NCI-H1105 (cell line): ENCODE results near the gene SLC38A7.
"Not testable (repeated sequence)": the region's sequence is repeated elsewhere in the genome, so short reads cannot be mapped to it uniquely, and the experiment has no call there.

Source experiments
- DNase-seq: peaks from one replicate; lab custom pipeline; 2025; lab: John Stamatoyannopoulos, UW

SLC38A7 gene

GRCh38 chr16:58684354-58685083 lies at the start of gene SLC38A7:
Gene SLC38A7, minus strand, starts transcription at chr16:58684770. Its CDS starts 4,644 bp downstream, at chr16:58680126.
- peak; percentile 50 for DNase-seq

DNA sequence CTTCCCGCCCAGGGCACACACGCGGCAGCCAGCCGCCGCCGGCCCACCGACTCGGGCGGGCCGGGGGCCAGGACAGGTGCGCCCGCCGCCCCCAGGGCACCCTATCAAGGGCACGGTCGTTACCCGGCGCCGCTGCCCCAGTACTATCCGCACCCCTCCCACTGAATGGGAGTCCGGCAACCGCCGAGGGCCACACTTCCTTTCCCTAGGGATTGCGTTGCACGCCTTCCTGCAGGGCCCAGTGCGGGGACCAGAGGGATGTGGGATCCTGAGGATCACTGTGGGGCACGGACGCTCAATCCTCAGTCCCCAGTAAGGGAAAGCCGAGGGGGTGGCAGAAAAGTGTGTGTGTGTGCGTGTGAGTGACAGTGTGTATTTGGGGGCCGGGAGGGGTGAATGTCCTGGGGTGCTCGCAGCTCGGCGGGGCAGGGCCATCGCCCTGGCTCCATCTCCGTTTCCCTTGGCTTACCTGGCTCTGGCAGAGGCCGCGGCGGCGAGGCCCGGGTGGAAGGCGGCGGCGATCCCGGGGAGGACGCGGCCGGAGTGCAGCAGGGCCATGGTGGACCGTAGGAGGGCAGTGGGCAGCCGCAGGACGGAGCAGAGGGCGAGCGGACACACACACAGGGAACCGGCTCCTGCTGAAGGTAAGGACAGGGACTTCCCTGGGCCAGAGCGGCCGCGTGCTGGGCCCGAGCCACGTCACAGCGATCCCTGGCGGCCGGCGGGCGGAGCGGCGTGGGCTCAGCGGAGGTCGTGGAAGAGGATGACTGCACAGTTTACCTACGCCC lies 49.3 kb upstream of the SLC38A7 start, which contains the start of gene GOT2:
TSS of gene GOT2 (minus strand) at position 646 of the 788 bp plus-strand sequence. CDS start at position 558, 88 bp downstream.
- peak; percentile 45 for DNase-seq

DNA sequence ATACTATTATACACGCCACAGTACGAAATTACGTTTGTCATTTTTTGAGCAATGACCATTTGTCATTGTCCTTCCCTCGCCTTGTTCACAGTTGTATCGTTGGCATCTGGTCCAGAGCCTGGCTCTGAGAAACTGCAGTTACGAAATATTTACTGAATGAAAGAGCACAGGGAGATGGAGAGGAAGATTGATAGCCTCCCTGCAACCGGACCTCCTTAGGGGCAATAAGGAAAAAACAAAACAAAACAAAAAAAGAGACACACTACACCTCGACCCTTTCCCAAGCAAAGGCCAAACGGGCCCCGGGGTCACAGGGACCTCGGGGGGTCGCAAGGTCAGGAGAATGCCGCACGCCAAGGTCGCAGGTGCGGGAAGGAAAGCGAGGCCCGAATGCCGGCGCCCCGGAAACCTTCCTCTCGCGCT lies 48.7 kb upstream of the SLC38A7 start:
- no peak for DNase-seq

DNA sequence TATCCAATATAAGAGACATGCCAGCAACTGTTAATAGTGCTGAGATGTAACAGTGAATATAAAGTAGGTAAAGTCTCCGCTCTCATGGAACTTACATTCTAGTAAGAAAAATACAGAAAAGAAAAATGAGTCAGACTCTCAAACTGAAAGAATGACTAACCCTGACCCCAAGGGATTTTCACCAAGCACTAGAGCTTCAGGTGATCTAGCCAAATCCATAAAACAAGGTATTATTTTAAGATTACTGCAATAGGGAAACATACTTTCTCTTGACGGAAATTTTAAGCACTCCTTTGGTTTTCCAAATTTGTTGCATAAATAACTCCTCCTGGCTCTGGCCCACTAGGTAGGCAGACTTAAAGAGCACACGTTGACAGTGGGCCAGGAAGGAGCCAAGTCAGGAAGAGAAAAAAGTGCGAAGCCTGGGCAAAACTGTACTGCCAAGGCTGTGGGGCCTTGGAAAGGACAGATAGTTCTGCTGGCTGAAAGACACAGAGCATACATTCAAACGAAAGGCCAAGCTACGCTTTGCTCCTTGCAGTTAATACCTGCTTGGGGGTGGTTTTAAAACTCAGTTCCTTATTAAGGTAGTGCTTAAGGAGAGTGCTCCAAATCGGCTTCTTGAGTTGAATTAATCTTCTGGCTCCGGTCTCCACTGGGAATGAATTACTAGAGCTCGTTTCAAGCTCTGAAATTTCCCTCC lies 48.1 kb upstream of the SLC38A7 start:
- no peak for DNase-seq

GRCh38 chr16:58730724-58731370 lies 46.3 kb upstream of the SLC38A7 start:
- DNase-seq = no peak

- DNase-seq = no peak
These were observed 43.4 kb upstream of the SLC38A7 start for GRCh38 chr16:58727796-58728568.

- no peak for DNase-seq
These were observed 42.6 kb upstream of the SLC38A7 start for GRCh38 chr16:58727028-58727781.

- no peak for DNase-seq
These were observed 38.5 kb upstream of the SLC38A7 start for GRCh38 chr16:58723109-58723508.

DNA sequence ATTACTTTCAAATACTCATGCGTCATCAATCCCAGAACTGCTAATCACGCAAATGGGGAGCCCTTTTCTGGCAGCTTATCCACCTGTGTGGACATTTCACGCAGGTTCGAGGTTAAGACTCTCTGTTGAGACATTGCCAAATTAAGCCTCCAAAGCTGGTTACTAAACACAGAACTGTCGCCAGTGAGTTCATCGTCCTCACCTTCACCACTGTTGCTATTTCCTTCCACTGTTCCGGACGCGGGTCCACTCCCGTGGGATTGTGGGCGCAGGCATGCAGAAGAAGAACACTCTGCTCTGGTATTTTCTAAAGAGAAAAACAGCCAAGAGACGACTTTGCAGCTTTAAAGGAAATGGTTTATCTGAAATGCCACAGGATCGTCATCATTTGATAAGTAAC lies 33.4 kb upstream of the SLC38A7 start:
- no peak for DNase-seq

GRCh38 chr16:58716468-58716867 lies 31.9 kb upstream of the SLC38A7 start:
- DNase-seq = no peak

- no peak for DNase-seq
These were observed 29.2 kb upstream of the SLC38A7 start for GRCh38 chr16:58713742-58714141.

GRCh38 chr16:58709333-58709732 lies 24.8 kb upstream of the SLC38A7 start:
- DNase-seq = no peak

- DNase-seq = no peak
These were observed 14.6 kb upstream of the SLC38A7 start for GRCh38 chr16:58699151-58699550.

DNA sequence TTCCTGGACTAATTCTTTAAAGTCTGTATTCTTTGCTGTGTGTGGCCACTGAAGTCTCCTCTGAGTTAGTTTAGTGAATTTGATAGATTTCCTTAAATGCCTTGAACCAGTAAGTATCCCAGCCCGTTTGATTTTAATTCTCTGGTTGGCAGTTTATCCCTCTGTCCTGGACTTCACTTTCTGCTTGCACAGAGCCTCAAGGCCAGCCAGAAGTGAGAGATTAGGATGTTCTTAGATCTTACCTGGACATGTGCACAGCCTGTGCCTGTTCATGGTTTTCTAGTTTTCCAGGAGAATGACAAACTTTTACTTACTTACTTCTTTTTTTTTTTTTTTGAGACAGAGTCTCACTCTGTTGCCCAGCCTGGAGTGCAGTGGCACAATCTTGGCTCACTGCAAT lies 10.8 kb upstream of the SLC38A7 start:
- no peak for DNase-seq

DNA sequence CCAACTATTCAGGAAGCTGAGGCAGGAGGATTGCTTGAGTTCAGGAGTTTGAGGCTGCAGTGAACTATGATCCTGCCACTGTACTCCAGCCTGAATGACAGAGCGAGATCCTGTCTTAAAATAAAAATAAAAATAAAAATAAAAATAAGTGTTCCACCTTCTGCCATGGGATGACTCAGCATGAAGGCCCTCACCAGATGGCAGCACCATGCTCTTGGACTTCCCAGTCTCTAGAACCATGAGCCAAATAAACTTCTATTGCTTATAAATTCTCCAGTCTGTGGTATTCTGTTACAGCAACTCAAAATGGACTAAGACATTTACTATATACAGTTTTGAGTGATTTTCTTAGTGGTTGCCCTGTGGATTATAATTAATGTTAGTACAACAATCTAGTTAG lies 7.9 kb upstream of the SLC38A7 start:
- no peak for DNase-seq

DNA sequence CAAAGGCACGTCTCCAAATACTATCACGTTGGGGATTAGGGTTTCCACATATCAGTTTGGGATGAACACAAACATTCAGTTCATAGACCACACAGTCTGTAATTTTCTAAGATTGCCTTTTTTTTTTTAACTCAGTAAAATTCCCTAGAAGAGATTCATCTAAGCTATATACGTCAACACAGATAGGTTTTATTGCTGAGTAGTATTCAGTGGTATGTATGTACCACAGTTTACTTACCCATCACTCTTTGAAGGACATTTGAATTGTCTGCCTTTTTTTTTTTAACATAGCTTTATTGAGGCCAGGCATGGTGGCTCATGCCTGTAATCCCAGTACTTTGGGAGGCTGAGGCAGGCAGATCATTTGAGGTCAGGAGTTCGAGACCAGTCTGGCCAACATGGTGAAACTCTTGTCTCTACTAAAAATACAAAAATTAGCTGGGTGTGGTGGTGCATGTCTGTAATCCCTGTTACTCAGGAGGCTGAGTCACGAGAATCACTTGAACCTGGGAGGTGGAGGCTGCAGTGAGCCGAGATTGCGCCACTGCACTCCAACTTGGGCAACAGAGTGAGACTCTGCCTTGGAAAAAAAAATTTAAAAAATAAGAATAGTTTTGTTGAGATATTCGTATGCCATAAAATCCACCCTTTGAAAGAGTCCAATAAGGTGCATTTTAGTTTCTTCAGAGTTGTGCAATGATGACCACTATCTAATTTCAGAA lies 2.6 kb upstream of the SLC38A7 start:
- not testable (repeated sequence) for DNase-seq

- no peak for DNase-seq
These were observed 497 bp upstream of the SLC38A7 start for GRCh38 chr16:58685084-58685449.

DNA sequence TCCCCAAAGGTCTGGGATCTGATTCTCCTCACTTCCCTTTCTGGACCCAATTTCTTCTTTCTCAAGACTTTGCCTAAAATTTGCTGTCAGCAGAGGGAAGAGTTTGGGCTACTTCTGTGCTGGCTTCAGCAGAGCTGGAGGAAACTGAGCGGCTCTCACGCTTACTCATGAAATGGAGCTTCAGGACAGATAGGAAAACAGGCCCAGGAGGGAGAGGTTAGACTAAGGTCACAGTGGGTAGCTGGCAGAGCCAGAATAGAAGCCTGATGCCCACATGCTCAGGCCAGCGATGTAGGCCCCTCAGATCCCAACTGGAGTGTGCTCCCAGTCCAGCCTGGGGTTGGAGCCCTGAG lies 593 bp downstream of the SLC38A7 start:
- DNase-seq = no peak

- no peak for DNase-seq
These were observed 4.8 kb downstream of the SLC38A7 start for GRCh38 chr16:58679763-58680162.

DNA sequence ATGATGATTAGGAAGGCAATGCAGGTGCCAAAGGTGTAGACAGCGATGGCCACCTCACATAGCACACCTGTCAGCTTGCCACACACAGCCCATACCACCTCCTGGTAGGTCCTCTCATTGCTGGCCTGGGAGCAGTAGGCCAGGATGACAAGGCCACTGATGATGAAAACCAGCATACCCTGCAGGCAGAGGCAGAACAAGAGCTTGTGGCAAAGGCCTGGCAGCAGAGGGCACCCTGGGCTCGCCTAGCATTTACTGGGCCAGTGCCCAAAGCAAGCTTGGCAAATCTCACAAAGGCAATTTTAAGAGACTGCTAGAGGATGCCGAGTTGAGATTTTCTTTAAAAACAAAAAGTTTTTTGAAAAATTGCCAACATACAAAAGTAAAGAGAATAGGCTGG lies 5.9 kb downstream of the SLC38A7 start:
- no peak for DNase-seq
